RKO (cell line): ENCODE measurements around the gene TMA7B.

Experiments
- DNase-seq: peaks from one replicate; pipeline ENCODE4 v3.0.0-alpha.2; 2016; ENCODE audit warnings: low spot score

TMA7B gene

GRCh38 chr22:39959640-39960447 is at the start of gene TMA7B:
TSS of gene TMA7B (plus strand) at chr22:39960397. CDS start at chr22:39964375, 3,978 bp downstream.
- peak; percentile 57 for DNase-seq

- no peak for DNase-seq
Observed at GRCh38 chr22:39910876-39911613, 49.2 kb upstream of the TMA7B start.

- no peak for DNase-seq
Observed at GRCh38 chr22:39913321-39913720, 46.9 kb upstream of the TMA7B start.

GRCh38 chr22:39913886-39914285 is 46.3 kb upstream of the TMA7B start:
- DNase-seq = no peak

- no peak for DNase-seq
Observed at GRCh38 chr22:39914584-39914983, 45.6 kb upstream of the TMA7B start.

GRCh38 chr22:39915295-39915726 is 44.9 kb upstream of the TMA7B start:
- DNase-seq = no peak

- no peak for DNase-seq
Observed at GRCh38 chr22:39916496-39916895, 43.7 kb upstream of the TMA7B start.

- DNase-seq = no peak
Observed at GRCh38 chr22:39917197-39917643, 43.0 kb upstream of the TMA7B start.

- no peak for DNase-seq
Observed at GRCh38 chr22:39917776-39918495, 42.3 kb upstream of the TMA7B start.

- DNase-seq = no peak
Observed at GRCh38 chr22:39920134-39920743, 40.0 kb upstream of the TMA7B start.

GRCh38 chr22:39923696-39924095 is 36.5 kb upstream of the TMA7B start:
- no peak for DNase-seq

- no peak for DNase-seq
Observed at GRCh38 chr22:39924286-39924685, 35.9 kb upstream of the TMA7B start.

- no peak for DNase-seq
Observed at GRCh38 chr22:39925273-39925672, 34.9 kb upstream of the TMA7B start.

GRCh38 chr22:39925909-39926679 is 34.1 kb upstream of the TMA7B start:
- DNase-seq = no peak

GRCh38 chr22:39926753-39927152 is 33.4 kb upstream of the TMA7B start:
- no peak for DNase-seq

- no peak for DNase-seq
Observed at GRCh38 chr22:39927544-39927943, 32.7 kb upstream of the TMA7B start.

GRCh38 chr22:39928536-39929520 is 31.4 kb upstream of the TMA7B start:
- no peak for DNase-seq

GRCh38 chr22:39931251-39931650 is 28.9 kb upstream of the TMA7B start:
- no peak for DNase-seq

- DNase-seq = no peak
Observed at GRCh38 chr22:39932166-39932565, 28.0 kb upstream of the TMA7B start.
